SJCRH30 (cell line): ENCODE results near the gene RNASEH1. TPM values are rescaled to one million over a fixed set of nuclear protein-coding genes. Genes with fewer than 3 reads are reported as not detected.

Source experiments
- DNase-seq, 2 experiments: peaks; one replicate each; pipeline ENCODE4 v3.0.0-alpha.2; 2015 to 2020
- H3K27ac ChIP-seq: fragments of 250-450 bp; sonication (Bioruptor Pico); 2 replicates; pipeline ENCODE4 v1.5.1; 2020; ENCODE audit warnings: mild to moderate bottlenecking, moderate library complexity
- H3K27me3 ChIP-seq: fragments of 250-450 bp; sonication (Bioruptor Pico); 2 replicates; pipeline ENCODE4 v1.5.1; 2020; ENCODE audit warnings: mild to moderate bottlenecking, moderate library complexity
- H3K36me3 ChIP-seq: fragments of 250-450 bp; sonication (Bioruptor Pico); 2 replicates; pipeline ENCODE4 v1.5.1; 2020; ENCODE audit warnings: mild to moderate bottlenecking, moderate library complexity
- H3K4me1 ChIP-seq: fragments of 250-450 bp; sonication (Bioruptor Pico); 2 replicates; pipeline ENCODE4 v1.5.1; 2020; ENCODE audit warnings: mild to moderate bottlenecking, moderate library complexity
- H3K4me3 ChIP-seq: fragments of 250-450 bp; sonication (Bioruptor Pico); 2 replicates; pipeline ENCODE4 v1.5.1; 2020; ENCODE audit warnings: mild to moderate bottlenecking, moderate library complexity
- H3K9me3 ChIP-seq: fragments of 250-450 bp; sonication (Bioruptor Pico); replicated peaks from 2 replicates; pipeline ENCODE4 v1.5.1; 2020; ENCODE audit warnings: mild to moderate bottlenecking, moderate library complexity
- total RNA-seq: library from RNA; depleted of rRNA; stranded (reverse); fragments of >200 nt; shearing (Covaris generic); gene quantifications from 2 replicates; pipeline ENCODE4 v1.2.3, GENCODE V29; 2014; rRNA removed

The RNASEH1 gene, protein sequence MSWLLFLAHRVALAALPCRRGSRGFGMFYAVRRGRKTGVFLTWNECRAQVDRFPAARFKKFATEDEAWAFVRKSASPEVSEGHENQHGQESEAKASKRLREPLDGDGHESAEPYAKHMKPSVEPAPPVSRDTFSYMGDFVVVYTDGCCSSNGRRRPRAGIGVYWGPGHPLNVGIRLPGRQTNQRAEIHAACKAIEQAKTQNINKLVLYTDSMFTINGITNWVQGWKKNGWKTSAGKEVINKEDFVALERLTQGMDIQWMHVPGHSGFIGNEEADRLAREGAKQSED
- total RNA-seq: 43.0 and 43.9 TPM in 2 replicates

DNA sequence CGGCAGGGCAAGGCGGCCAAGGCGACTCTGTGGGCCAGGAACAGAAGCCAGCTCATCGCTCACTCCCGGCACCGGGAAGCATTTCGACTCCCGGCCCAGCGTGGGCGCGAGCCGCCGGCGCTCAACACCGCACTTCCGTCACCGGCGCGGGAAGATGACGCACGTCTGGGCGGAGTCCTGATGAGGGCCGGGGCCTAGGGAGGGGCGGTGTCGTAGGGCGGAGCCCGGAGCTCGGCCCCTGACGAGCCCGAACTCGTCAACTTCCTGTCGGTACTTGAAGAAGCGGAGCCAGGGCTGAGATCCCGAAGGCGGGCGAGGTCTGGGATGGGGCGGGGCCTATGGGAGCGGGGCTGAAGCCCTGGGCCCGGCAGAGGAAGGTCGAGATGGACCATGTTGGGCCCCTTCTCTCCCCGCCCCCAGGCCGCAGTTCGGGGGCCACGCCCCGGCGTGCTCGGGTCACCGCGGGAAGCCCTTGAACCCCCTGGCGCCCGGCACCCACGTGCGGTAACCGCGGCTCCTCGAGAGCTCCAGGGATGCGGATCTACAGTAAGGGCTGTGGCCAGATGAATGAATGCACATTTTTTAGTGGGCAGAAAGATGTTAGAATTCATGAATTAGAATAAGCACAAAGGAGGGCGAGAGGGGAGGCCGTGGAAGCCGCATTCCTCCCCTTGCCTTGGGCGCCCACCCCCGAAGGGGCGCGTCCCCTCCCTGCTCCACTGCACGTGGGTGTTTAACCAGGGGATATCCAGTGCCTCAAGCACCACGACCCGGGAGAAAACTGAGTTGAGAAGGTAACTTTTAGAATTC, at the start of gene RNASEH1:
TSS of gene RNASEH1 (minus strand) at position 129 of the 810 bp plus-strand sequence. CDS start at position 56, 73 bp downstream.
- no peaks in the 10 kb centered on the region for H3K9me3 ChIP-seq
- DNase-seq: peak; percentile 99
- H3K36me3 ChIP-seq: peaks cover 34% of the 10 kb centered on the region
- H3K4me3 ChIP-seq: peak within 1 kb of the TSS; percentile 83
- no peaks in the 10 kb centered on the region for H3K27me3 ChIP-seq
- H3K4me1 ChIP-seq: peaks cover 11% of the 10 kb centered on the region
- H3K27ac ChIP-seq: peak within 1 kb of the TSS; percentile 84

DNA sequence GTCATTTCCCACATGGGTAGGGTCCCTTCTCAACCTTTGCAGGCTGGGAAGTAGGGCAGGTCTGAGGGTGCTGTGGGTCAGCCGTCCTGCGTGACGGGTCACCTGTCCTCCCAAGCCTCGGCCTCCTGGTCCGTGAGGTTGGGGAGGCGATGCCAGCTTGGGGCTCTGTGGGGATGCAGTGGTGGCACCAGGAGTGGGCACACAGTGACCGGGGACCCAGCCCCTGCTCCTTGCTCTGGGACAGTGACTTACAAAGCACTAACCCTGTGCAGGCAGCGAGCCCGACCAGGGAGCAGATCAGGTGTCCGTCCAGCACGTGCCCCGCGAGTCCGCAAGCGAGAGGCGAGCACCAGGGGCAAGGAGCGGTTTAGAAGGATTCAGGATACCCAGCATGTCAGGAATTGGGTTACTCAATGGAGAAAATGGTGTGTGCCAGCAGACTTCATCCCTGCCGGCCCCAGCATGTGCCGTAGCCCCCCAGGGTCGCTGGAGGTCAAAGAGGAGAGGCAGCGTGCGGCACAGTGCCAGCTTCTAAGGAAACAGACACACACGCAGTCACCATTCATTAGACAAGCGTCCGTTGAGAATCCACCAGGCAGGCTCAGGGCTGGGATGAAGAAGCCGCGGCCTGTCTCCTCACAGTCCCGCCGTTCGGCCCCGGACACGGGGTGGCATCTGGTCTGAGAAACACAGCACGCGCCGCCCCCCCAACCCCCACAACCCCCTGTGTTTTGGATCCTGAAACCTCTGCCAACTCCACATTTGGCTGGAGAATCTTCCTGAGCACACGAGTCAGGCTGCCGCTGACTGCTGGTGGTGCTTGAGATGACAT, 48.5 kb upstream of the RNASEH1 start:
- DNase-seq: no peak
- no peak overlapping the region for H3K4me3 ChIP-seq
- H3K4me1 ChIP-seq: no peaks in the 10 kb centered on the region
- H3K36me3 ChIP-seq: no peaks in the 10 kb centered on the region
- no peaks in the 10 kb centered on the region; the same call in 1 of the 2 replicates for H3K27me3 ChIP-seq
- no peaks in the 10 kb centered on the region for H3K9me3 ChIP-seq
- H3K27ac ChIP-seq: no peak overlapping the region

DNA sequence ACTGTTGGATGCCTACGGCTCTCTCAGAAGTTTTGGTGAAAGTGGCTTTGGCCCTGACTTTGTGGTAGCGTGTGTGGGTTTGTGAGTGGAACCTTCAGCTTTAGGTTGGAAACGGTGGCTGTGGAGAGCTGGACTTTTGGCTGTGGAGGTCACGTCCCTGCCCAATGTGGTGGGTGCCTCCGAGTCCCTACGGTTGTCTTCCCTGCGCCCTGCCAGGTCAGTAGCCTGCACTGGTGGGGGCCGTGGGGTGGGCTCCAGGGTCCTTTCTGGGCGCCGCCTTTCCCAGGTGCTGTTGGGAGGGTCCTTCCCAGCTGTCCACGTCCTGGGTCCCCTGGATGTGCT, 47.9 kb upstream of the RNASEH1 start:
- peak overlapping the region; percentile 63 for H3K4me3 ChIP-seq
- H3K4me1 ChIP-seq: no peaks in the 10 kb centered on the region
- no peak for DNase-seq
- no peaks in the 10 kb centered on the region for H3K9me3 ChIP-seq
- H3K27ac ChIP-seq: peak overlapping the region; percentile 51
- no peaks in the 10 kb centered on the region; the same call in 1 of the 2 replicates for H3K27me3 ChIP-seq
- no peaks in the 10 kb centered on the region for H3K36me3 ChIP-seq

DNA sequence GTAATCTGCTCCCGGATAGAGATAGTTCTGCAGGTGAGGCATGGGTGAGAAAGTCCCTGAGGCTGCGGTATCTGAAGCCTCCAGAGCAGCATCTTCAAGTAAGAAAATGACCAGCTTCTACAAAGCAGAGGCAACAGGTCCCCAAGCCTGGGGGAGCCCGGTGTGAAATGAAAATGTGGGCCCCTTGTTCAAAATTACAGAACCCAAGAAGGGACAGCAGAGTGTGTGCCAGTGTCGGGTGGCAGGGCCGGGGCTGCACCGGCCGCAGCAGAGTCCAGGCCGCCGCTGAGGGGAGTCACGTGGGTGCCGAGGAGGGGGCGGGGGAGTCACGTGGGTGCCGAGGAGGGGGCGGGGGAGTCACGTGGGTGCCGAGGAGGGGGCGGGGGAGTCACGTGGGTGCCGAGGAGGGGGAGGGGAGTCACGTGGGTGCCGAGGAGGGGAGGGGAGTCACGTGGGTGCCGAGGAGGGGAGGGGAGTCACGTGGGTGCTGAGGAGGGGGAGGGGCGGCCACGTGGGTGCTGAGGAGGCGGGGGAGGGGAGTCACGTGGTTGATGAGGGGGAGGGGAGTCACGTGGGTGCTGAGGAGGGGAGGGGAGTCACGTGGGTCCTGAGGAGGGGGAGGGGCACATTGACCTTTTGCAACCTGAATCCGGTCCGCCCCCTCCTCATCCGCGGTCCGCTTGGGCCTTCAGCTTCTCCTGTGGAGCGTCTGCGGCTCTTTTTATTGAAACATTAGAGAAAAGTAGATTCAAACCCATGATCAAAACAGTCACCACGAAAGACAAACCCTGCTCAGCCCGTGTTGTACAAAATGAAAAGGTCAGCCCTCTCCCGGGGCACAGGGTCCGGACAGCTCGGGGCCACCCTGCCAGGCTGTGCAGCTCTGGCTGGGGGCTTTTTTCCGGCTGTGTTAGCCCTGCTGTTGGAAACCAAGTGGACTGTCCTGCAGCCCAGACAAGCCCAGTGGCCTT, 47.1 kb upstream of the RNASEH1 start:
- Histone ChIP-seq H3K27ac (peak overlapping the region; percentile 51), H3K9me3 (no peaks in the 10 kb centered on the region), H3K36me3 (no peaks in the 10 kb centered on the region), H3K27me3 (no peaks in the 10 kb centered on the region; the same call in 1 of the 2 replicates), H3K4me1 (no peaks in the 10 kb centered on the region), H3K4me3 (peak overlapping the region; percentile 63)
- peak; percentile 94 for DNase-seq

DNA sequence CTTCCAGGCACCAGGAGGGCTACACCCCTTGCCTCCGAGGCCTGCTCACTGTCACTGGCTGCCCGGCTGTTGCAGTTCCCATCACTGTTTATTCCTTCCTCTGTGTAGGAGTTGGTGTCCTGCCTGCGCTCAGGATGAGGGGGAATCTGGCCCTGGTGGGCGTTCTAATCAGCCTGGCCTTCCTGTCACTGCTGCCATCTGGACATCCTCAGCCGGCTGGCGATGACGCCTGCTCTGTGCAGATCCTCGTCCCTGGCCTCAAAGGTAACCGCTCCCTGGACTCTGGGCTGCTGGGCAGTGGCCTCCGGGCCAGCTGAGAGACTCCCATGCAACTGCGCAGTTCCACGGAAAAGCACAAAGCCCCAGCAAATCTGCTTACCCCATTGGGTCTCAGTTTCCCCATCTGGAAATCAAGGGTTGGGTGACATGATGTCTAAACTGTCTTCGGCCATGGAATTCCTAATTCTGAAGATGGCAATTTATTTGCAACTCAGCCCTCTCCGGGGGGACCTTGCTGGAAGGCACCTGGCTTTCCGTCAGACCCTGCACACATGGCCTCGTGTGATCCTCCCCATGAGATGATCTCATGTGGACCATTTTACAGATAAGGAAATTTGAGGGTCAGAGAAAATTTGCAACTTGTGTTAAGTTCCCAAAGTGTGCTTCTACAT, 46.2 kb upstream of the RNASEH1 start:
- Histone ChIP-seq H3K4me1 (no peaks in the 10 kb centered on the region), H3K4me3 (no peak overlapping the region), H3K27me3 (no peaks in the 10 kb centered on the region; the same call in 1 of the 2 replicates), H3K9me3 (no peaks in the 10 kb centered on the region), H3K36me3 (no peaks in the 10 kb centered on the region), H3K27ac (no peak overlapping the region)
- DNase-seq: no peak

DNA sequence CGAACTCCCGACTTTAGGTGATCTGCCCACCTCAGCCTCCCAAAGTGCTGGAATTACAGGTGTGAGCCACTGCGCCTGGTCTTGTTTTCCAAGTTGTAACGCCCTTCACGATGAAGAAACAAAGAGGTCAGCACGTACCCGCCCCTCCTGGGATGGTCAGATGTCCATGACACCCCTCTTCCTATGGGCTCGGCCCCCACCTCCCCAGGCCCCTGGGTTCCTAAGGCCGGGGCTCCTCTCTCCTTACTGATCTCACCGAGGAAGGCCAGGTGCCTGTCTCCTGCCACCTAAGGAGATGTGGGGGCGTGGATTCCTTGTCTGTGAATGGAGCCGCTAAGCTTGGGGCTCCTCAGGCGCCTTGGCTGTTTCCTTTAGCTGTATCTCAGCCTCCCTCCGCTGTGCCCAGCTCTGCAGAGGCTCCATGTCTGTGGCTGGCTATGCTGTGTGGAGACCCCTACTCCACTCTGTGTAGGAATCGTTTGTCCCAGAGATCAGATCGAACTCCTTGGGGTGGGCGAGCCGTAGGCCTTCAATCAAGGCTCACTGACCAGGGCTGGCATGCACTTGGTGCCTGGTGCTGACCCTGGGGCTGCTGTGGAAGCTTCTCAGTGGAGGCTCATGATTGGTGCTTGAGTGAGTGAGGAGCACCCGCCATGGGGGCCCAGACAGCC, 45.5 kb upstream of the RNASEH1 start:
- Histone ChIP-seq H3K27me3 (no peaks in the 10 kb centered on the region; the same call in 1 of the 2 replicates), H3K36me3 (no peaks in the 10 kb centered on the region), H3K9me3 (no peaks in the 10 kb centered on the region), H3K4me3 (no peak overlapping the region), H3K4me1 (no peaks in the 10 kb centered on the region), H3K27ac (no peak overlapping the region)
- no peak for DNase-seq

DNA sequence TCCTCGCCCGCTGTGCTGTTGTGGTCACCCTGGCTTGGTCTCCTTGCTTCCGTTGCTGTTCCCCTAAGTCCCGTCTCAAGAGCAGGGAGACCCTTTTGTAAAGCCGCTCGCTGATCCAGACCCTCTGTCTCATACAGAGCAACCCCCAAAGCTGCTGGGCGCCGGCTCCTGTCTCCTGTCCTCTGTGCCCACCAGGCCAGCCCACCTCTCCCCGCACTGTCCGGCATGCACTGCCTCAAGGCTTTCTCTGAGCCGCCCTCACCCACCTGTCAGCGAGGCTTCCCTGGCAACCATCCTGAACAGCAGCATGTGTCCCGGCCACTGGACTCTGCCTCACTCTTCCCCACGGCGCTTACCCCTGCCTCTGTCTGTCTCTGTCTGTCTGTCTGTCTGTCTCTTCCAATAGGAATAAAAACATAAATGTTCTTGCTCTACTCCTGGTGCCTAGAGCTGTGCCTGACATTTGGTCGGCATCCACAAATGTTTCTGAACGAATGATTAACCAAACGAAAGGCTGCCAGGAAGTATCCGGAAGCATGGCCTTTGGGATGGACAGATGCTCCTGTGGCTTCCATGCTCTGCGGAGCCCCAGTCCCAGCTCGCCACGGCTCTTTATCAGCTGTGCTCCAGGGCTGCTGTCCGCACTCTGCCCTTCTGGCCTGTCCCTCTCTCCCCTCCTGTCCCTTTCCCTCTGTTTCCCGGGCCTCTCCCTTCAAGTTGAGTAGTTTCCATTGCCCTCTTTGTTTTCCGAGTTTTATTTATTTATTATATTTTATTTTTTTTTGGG, 44.6 kb upstream of the RNASEH1 start:
- Histone ChIP-seq H3K27me3 (no peaks in the 10 kb centered on the region; the same call in 1 of the 2 replicates), H3K36me3 (no peaks in the 10 kb centered on the region), H3K4me1 (no peaks in the 10 kb centered on the region), H3K9me3 (no peaks in the 10 kb centered on the region), H3K4me3 (peak overlapping the region; percentile 7), H3K27ac (no peak overlapping the region)
- DNase-seq: peak; percentile 41 to 45

DNA sequence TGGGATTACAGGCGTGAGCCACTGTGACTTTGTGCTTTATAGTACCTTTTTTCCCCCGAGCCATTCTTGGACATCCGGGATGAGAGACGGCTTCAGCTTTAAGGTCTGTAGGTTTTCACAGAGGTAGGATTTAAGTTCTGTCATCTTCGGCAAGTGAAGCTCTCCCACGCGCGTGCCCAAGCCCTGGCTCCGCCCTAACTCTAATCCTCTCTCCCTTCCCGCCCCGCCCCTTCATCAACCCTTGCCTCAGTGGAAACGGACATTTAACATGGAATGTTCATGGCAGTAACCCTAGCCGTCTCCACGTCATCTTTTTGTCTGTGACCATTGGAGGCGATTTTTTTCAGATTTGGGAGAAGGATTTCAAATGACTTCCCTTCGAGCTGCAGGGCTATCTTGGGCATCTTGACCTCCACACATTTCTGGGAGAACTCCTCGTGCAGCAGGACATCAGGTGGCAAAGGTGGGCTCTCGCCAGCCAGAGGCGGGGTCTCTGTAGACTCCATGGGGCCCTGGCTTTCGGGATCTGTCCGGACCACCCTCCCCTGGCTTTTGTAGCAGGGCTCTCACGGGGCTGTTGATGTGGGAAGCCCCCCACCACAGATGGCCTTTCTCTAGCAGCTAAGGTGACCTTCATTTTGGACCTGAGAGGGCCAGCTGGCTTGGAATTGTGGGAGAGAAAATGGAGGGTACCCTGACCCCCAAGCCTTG, 43.6 kb upstream of the RNASEH1 start:
- no peaks in the 10 kb centered on the region for H3K9me3 ChIP-seq
- H3K36me3 ChIP-seq: no peaks in the 10 kb centered on the region
- H3K4me3 ChIP-seq: no peak overlapping the region
- H3K27ac ChIP-seq: no peak overlapping the region
- H3K4me1 ChIP-seq: no peaks in the 10 kb centered on the region
- no peak for DNase-seq
- H3K27me3 ChIP-seq: no peaks in the 10 kb centered on the region; the same call in 1 of the 2 replicates

DNA sequence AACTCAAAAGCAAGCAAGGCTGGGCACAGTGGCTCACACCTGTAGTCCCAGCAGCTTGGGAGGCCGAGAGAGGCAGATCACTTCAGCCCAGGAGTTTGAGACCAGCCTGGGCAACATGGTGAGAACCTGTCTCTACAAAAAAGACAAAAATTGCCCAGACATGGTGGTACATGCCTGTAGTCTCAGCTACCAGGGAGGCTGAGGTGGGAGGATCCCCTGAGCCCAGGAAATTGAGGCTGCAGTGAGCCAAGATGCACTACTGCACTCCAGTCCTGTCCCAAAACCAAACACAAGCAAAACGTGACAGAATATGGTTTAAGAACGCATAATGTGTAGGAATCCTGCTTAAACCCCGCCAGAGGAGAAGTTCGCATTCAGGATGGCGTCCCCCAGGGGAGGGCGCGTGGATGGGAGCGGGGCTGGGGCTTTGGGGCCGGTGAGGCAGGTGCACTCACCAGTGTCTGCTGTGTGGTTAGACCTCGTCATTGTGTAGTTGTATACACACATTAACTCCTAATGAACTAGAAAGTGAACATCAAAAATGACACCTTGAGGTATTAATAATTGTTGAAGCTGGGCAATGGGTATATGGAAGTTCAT, 42.2 kb upstream of the RNASEH1 start:
- no peak overlapping the region for H3K27ac ChIP-seq
- H3K4me3 ChIP-seq: no peak overlapping the region
- no peaks in the 10 kb centered on the region for H3K9me3 ChIP-seq
- no peaks in the 10 kb centered on the region; the same call in 1 of the 2 replicates for H3K27me3 ChIP-seq
- no peaks in the 10 kb centered on the region for H3K4me1 ChIP-seq
- no peaks in the 10 kb centered on the region for H3K36me3 ChIP-seq
- DNase-seq: no peak

DNA sequence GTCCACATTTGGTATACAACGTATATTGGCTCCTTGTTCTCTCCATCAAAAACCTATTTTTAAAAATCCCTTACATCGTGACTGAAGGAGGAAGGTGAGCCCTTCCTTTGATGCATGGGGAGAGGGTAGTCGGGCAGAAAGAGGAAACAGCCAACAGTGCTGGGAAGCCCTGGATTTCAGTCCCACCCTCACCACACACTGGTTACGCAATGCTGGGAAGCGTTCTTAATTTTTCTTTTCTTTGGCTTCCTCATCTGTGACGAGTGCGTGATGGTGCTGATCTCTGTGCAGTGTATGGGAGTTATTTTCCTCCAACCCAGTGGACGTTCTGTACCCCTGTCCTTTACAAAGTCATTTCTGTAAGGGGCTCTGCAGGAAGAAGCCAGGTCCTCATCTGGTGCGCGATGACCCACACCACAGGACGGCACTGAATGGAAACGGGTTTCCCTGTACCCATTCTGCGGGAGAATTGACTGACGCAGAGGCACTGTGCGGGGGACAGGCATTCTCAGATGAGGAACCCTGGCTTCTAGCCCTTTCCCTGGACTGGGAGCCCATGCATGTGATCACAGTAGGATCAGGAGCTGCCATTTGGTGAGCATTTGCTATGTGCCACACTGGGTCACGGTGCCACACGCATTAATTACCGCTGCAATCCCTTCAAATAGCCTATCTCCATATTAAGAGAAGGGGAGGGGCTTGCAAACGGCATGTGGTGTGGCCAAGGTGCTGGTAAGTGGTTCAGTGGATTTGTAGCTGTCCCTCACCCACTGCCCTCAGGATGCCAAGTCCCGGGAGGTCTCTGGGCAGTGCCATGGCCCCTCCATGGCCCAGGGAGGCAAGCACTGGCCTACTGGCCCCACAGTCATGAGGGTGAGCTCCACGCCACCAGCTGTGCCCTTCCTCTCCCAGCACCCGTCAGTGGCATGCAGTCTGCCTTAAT, 41.0 kb upstream of the RNASEH1 start:
- no peak for DNase-seq
- Histone ChIP-seq H3K27ac (no peak overlapping the region), H3K4me1 (no peaks in the 10 kb centered on the region), H3K27me3 (no peaks in the 10 kb centered on the region; the same call in 1 of the 2 replicates), H3K9me3 (no peaks in the 10 kb centered on the region), H3K36me3 (no peaks in the 10 kb centered on the region), H3K4me3 (no peak overlapping the region)
